ENCODE results near the gene LMO7. TPM values are rescaled to one million over a fixed set of nuclear protein-coding genes. Genes with fewer than 3 reads are reported as not detected.

Gene LMO7
- total and polyA plus RNA-seq, 2 of the 8 experiments (the other 6 are each of a cell fraction or from before 2014, with no cell fraction given) = 8.1 to 28.3 TPM

GRCh38 chr13:75877071-75877470, 240.9 kb downstream of the LMO7 start:
- Histone ChIP-seq H3K36me3 (ENCODE audit: control insufficient read depth in 2 of 4, insufficient read depth in 4 of 4, low read length in 3 of 4) (no peaks in the 10 kb centered on the region), H2BK15ac (ENCODE audit: low read length) (no peak overlapping the region), H3K18ac (ENCODE audit: extremely low read depth, low read length) (no peak overlapping the region), H3K4me2 (ENCODE audit: insufficient read depth in 1 of 2, low read depth in 2 of 2, low read length in 2 of 2) (no peak overlapping the region), H3K27me3 (replicated peaks in 1 of 4; ENCODE audit: control insufficient read depth in 3 of 4, extremely low read depth in 1 of 4, insufficient read depth in 3 of 4, low read length in 3 of 4) (no peaks in the 10 kb centered on the region), H3K4me3 (ENCODE audit: extremely low read depth in 1 of 4, insufficient read depth in 2 of 4, low read depth in 3 of 4, low read length in 4 of 4) (no peak overlapping the region), H2AFZ (ENCODE audit: low read length) (peak overlapping the region; percentile 94), H2AK5ac (ENCODE audit: low read depth, low read length) (no peak overlapping the region), H3K4me1 (replicated peaks in 1 of 4; ENCODE audit: control insufficient read depth in 3 of 4, insufficient read depth in 4 of 4, low read length in 3 of 4) (peaks cover 0 to 13% (median 2%) of the 10 kb centered on the region in 4 experiments; a peak in 3 of 7 replicates), H2BK12ac (ENCODE audit: low read depth, low read length) (no peak overlapping the region), H3K9ac (replicated peaks in 1 of 4; ENCODE audit: extremely low read depth in 1 of 4, low read depth in 3 of 4, low read length in 3 of 4) (no peak overlapping the region), H3K4ac (replicated peaks; ENCODE audit: insufficient read length, low read depth, low read length) (no peak overlapping the region), H4K5ac (ENCODE audit: insufficient read length, low read depth, low read length) (no peak overlapping the region), H2BK20ac (ENCODE audit: low read length) (no peak overlapping the region), H3K27ac (ENCODE audit: low read depth, low read length) (no peak overlapping the region), H3K23ac (ENCODE audit: insufficient read length) (no peak overlapping the region), H4K91ac (replicated peaks; ENCODE audit: insufficient read length, low read length) (peak overlapping the region; percentile 25), H2BK120ac (replicated peaks; ENCODE audit: low read depth, low read length) (no peak overlapping the region), H2BK5ac (ENCODE audit: low read depth, low read length) (no peak overlapping the region), H3K14ac (ENCODE audit: insufficient read length) (no peak overlapping the region), H4K8ac (ENCODE audit: extremely low read depth, insufficient read depth, low read length) (no peak overlapping the region), H3K23me2 (ENCODE audit: low read depth, low read length) (no peaks in the 10 kb centered on the region), H3K79me2 (ENCODE audit: control insufficient read depth in 1 of 2, insufficient read depth in 2 of 2, low read length in 2 of 2) (no peaks in the 10 kb centered on the region), H3K79me1 (ENCODE audit: low read depth, low read length) (no peaks in the 10 kb centered on the region), H4K20me1 (replicated peaks in 1 of 2; ENCODE audit: control insufficient read depth in 1 of 2, insufficient read depth in 2 of 2, low read length in 2 of 2) (no peaks in the 10 kb centered on the region), H3K56ac (replicated peaks; ENCODE audit: insufficient read length, low read depth, low read length) (no peak overlapping the region), H3K9me3 (ENCODE audit: insufficient read depth in 2 of 2, low read depth in 1 of 2, low read length in 1 of 2) (no peaks in the 10 kb centered on the region)
- ChIA-PET CTCF (ENCODE audit: partially characterized antibody) (interaction anchor here (0.6 to 11.5 kb wide), 42 partner anchors 10 to 1026 kb away, joined by 3 to 128 read pairs (median 4); partner anchors contain the start of gene KCTD12), POLR2A (ENCODE audit: partially characterized antibody) (no interaction called here)
- FAIRE-seq (peak; percentile 24), DNase-seq (ENCODE audit: low read depth in 1 of 2, low spot score in 2 of 2) (no peak)
- 82% methylated on average over 3 of the region's 3 CpGs; no CpG with 5 or more reads in 1 of the 2 experiments for WGBS, 2 experiments (ENCODE audit: extremely low coverage in 1 of 2, insufficient coverage in 1 of 2, insufficient read length in 1 of 2, insufficient replicate concordance in 2 of 2, low coverage in 1 of 2, low lambda C conversion rate in 2 of 2, missing lambda C conversion rate in 1 of 2)
- TF ChIP-seq BACH1 (IDR thresholded peaks at IDR 0.05; ENCODE audit: low read length) (no peak), CREB1 (IDR thresholded peaks at IDR 0.05) (no peak), CEBPB (IDR thresholded peaks at IDR 0.05; ENCODE audit: low read depth, low read length) (no peak), GTF2F1 (IDR thresholded peaks at IDR 0.05; ENCODE audit: borderline replicate concordance, low read depth, low read length) (no peak), E2F6 (IDR thresholded peaks at IDR 0.05) (no peak), JUND (IDR thresholded peaks at IDR 0.05; ENCODE audit: low read length) (no peak), EZH2 (IDR thresholded peaks at IDR 0.05; ENCODE audit: low read depth, low read length, severe bottlenecking) (no peak), SIRT6 (IDR thresholded peaks at IDR 0.05; ENCODE audit: low read length) (no peak), SAP30 (IDR thresholded peaks at IDR 0.05; ENCODE audit: insufficient read depth, insufficient replicate concordance, low read length) (no peak), EP300 (IDR thresholded peaks at IDR 0.05; ENCODE audit: borderline replicate concordance in 1 of 2, low read depth in 2 of 2, low read length in 2 of 2) (no peak), GABPA (IDR thresholded peaks at IDR 0.05; ENCODE audit: borderline replicate concordance, insufficient read depth, low read length) (no peak), SIN3A (conservative IDR thresholded peaks at IDR 0.05 in 1 of 2, IDR thresholded peaks at IDR 0.05 in 1 of 2; ENCODE audit: low read depth in 1 of 2, low read length in 2 of 2) (no peak), BRCA1 (IDR thresholded peaks at IDR 0.05; ENCODE audit: low read depth, low read length) (no peak), TEAD4 (IDR thresholded peaks at IDR 0.05; ENCODE audit: low read depth, low read length) (no peak)
